Colon (tissue), 2 donors: Measurements from ENCODE around the gene HCFC1.

Experiments used
- FAIRE-seq: peaks from 2 replicates; lab custom pipeline; 2012; peaks lifted over from hg19 to GRCh38; lab: Jason Lieb, UNC
- donor health status: control.
- donor health status: control.

HCFC1 gene

GRCh38 chrX:153956044-153956907 is 15.3 kb downstream of the HCFC1 start:
- FAIRE-seq: no peak

GRCh38 chrX:153955228-153955732 is 16.3 kb downstream of the HCFC1 start:
- no peak for FAIRE-seq

- no peak for FAIRE-seq
Observed at GRCh38 chrX:153954558-153955227, 16.9 kb downstream of the HCFC1 start.

GRCh38 chrX:153953892-153954557 is 17.6 kb downstream of the HCFC1 start:
- no peak for FAIRE-seq

- FAIRE-seq: no peak
Observed at GRCh38 chrX:153953342-153953830, 18.2 kb downstream of the HCFC1 start.

GRCh38 chrX:153952373-153953026 is 19.1 kb downstream of the HCFC1 start:
- no peak for FAIRE-seq

GRCh38 chrX:153951683-153952372 is 19.8 kb downstream of the HCFC1 start:
- no peak for FAIRE-seq

- no peak for FAIRE-seq
Observed at GRCh38 chrX:153950127-153950526, 21.5 kb downstream of the HCFC1 start.

GRCh38 chrX:153948847-153949805 is 22.5 kb downstream of the HCFC1 start:
- no peak for FAIRE-seq

GRCh38 chrX:153948002-153948466 is 23.6 kb downstream of the HCFC1 start:
- no peak for FAIRE-seq

- FAIRE-seq: peak; percentile 78
Observed at GRCh38 chrX:153947009-153947769, 24.4 kb downstream of the HCFC1 start.

- FAIRE-seq: no peak
Observed at GRCh38 chrX:153945956-153946943, 25.4 kb downstream of the HCFC1 start.

GRCh38 chrX:153944800-153945150 is 26.8 kb downstream of the HCFC1 start:
- no peak for FAIRE-seq

GRCh38 chrX:153944140-153944799 is 27.3 kb downstream of the HCFC1 start, which contains the start of gene RENBP:
TSS of gene RENBP (minus strand) at chrX:153944643. CDS start at chrX:153944610, 33 bp downstream.
- FAIRE-seq: no peak

GRCh38 chrX:153941336-153942252 is 30.0 kb downstream of the HCFC1 start:
- no peak for FAIRE-seq

GRCh38 chrX:153939573-153939972 is 32.0 kb downstream of the HCFC1 start:
- no peak for FAIRE-seq
